ENCODE results near the gene GNAT1. TPM values are rescaled to one million over a fixed set of nuclear protein-coding genes. Genes with fewer than 3 reads are reported as not detected.

Gene GNAT1
- total and polyA plus RNA-seq, 8 donors = not detected

DNA sequence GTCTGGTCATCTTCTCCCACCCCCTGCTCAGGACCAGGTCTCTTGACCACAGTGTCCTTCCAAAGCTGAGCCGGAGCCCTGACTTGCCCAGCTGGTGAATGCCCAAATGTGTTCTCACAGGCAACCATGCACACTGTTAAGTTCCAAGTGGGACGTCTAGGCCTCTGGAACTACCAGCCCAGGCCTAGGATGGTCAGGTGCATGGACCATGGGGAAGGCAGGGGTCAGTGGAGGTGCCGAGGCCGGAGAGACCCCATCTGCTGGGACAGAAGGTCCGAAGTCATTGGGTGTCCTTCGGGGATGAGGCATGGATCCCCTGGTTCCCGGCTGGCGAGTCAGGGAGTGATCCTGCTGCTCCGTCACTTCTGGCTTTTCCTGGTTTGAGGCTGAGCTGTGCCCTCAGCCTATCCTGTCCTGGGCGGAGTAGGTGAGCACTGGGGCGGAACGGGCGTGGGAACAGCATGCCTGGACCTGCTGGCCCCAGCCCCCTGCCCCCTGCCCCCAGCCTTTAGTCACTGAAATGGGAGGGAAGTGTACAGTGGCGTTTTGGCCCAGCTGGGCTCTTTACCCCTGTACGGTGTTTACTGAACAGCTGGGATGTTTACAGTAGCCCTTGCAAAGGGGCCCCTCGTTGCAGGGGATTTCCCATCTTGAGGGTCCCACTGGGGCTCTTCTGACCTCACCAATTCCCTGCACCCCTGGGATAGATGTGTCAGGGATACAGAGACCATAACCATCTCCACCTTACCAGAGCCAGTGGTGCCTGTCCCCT is 24.2 kb upstream of the GNAT1 start:
- Histone ChIP-seq H3K27me3 (no peaks in the 10 kb centered on the region), H3K4me1 (peaks cover 91 to 99% (median 97%) of the 10 kb centered on the region in 4 donors), H3K36me3 (no peaks in the 10 kb centered on the region), H3K27ac (peak overlapping the region; percentile 56 to 90 (median 85)), H3K4me3 (no peak overlapping the region), H3K9me3 (no peaks in the 10 kb centered on the region)
- 36 to 64% (median 44%) methylated on average over 16 of the region's 16 CpGs for WGBS, 5 donors
- TF ChIP-seq POLR2AphosphoS5 (IDR thresholded peaks at IDR 0.05) = no peak
- TF ChIP-seq, protein P1, sequence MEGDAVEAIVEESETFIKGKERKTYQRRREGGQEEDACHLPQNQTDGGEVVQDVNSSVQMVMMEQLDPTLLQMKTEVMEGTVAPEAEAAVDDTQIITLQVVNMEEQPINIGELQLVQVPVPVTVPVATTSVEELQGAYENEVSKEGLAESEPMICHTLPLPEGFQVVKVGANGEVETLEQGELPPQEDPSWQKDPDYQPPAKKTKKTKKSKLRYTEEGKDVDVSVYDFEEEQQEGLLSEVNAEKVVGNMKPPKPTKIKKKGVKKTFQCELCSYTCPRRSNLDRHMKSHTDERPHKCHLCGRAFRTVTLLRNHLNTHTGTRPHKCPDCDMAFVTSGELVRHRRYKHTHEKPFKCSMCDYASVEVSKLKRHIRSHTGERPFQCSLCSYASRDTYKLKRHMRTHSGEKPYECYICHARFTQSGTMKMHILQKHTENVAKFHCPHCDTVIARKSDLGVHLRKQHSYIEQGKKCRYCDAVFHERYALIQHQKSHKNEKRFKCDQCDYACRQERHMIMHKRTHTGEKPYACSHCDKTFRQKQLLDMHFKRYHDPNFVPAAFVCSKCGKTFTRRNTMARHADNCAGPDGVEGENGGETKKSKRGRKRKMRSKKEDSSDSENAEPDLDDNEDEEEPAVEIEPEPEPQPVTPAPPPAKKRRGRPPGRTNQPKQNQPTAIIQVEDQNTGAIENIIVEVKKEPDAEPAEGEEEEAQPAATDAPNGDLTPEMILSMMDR (IDR thresholded peaks at IDR 0.05) = no peak
- no peak for TF ChIP-seq POLR2A (IDR thresholded peaks at IDR 0.05)
- TF ChIP-seq EP300 (IDR thresholded peaks at IDR 0.05) = no peak
- intact Hi-C loops (cut with DNase I; ENCODE audit: low total_unique reads) = no loop called here
- peak; percentile 48 to 71 for DNase-seq

DNA sequence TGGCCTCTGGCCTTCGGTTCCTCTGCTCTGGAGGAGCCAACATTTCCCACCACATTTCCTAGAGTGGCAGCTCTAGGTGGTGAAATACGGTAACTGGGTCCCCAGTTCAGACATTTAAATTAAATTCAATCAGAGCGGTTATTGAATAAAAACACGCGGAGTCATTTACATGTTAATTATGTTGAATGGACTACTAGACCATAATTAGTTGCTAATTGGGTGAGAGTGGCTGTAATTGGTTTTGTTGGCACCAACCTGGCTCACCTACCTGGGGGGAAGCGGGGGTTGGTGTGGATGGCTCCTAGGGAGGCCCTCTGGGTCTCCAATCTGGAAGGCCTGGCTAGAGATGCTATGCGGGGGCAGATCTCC is 23.6 kb upstream of the GNAT1 start:
- H3K4me1 ChIP-seq = peaks cover 91 to 99% (median 97%) of the 10 kb centered on the region in 4 donors
- no peaks in the 10 kb centered on the region for H3K36me3 ChIP-seq

DNA sequence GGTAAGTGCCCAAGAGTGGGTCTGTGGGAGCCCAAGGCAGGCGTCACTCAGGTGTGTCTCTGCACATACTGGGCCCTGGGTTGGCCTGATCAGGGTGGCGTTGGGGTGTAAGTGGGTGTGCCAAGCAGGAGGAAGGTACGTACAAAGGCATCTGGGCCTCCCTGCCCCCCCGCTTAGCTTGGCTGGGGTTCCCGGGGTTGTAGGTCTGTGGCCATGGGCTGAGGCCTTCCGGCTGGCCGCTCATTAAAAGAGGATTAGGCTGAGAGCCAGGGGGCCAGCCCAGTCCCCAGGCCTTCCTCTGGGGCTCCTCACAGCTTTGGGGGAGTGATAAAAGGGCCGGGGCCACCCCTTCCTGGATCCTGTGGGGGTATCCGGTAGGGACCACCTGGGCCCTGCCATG is 23.0 kb upstream of the GNAT1 start:
- Histone ChIP-seq H3K27ac (peak overlapping the region; percentile 15 to 90 (median 85)), H3K4me1 (peaks cover 86 to 99% (median 96%) of the 10 kb centered on the region in 4 donors), H3K27me3 (no peaks in the 10 kb centered on the region), H3K9me3 (no peaks in the 10 kb centered on the region), H3K4me3 (no peak overlapping the region), H3K36me3 (no peaks in the 10 kb centered on the region)
- intact Hi-C loops (cut with DNase I; ENCODE audit: low total_unique reads) = no loop called here
- no peak for TF ChIP-seq EP300 (IDR thresholded peaks at IDR 0.05)
- no peak for TF ChIP-seq POLR2AphosphoS5 (IDR thresholded peaks at IDR 0.05)
- TF ChIP-seq, protein P1 (IDR thresholded peaks at IDR 0.05) = no peak
- no peak for TF ChIP-seq POLR2A (IDR thresholded peaks at IDR 0.05)
- DNase-seq = peak in 1 of 2 donors; percentile 61
- 30 to 49% (median 36%) methylated on average over 8 to 9 of the region's 9 CpGs for WGBS, 5 donors

More for the DNA sequence above, 23.6 kb upstream of the GNAT1 start:
- TF ChIP-seq POLR2A (IDR thresholded peaks at IDR 0.05) = no peak
- TF ChIP-seq, protein P1 (IDR thresholded peaks at IDR 0.05) = no peak
- no peak for TF ChIP-seq EP300 (IDR thresholded peaks at IDR 0.05)
- no peak for TF ChIP-seq POLR2AphosphoS5 (IDR thresholded peaks at IDR 0.05)
- WGBS, 5 donors = 82 to 93% (median 89%) methylated on average over 7 of the region's 7 CpGs
- no peak overlapping the region for H3K4me3 ChIP-seq
- H3K27me3 ChIP-seq = no peaks in the 10 kb centered on the region
- intact Hi-C loops (cut with DNase I; ENCODE audit: low total_unique reads) = no loop called here
- DNase-seq = no peak
- H3K27ac ChIP-seq = peak overlapping the region; percentile 56 to 90 (median 85)
- H3K9me3 ChIP-seq = no peaks in the 10 kb centered on the region

DNA sequence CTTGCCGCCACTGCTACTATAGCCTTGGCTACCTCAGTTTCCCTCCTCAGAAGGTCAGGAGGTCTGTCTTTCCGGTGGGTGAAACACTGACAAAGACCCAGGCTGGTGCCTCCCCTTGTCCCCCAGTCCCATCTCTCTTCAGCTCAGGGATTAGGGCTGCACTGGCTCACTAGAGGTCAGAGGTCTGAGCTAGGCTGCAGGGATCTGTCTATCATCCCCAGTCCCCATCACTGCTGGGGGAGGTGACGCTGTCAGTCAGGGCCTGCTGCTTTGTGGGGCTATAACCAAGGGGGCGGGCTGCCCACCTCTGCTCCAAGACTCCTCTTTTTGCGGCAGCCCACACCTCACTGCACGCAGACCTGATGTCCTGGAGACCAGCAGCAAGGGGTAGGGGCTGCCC is 22.6 kb upstream of the GNAT1 start:
- Histone ChIP-seq H3K4me1 (peaks cover 82 to 99% (median 95%) of the 10 kb centered on the region in 4 donors), H3K27ac (peak overlapping the region; percentile 15 to 90 (median 85)), H3K36me3 (peaks cover 0 to 3% (median 1%) of the 10 kb centered on the region in 4 donors), H3K9me3 (no peaks in the 10 kb centered on the region), H3K4me3 (peak overlapping the region in 1 of 4 donors; percentile 3), H3K27me3 (no peaks in the 10 kb centered on the region)
- WGBS, 5 donors = 86 to 93% (median 87%) methylated on average over 4 to 6 of the region's 6 CpGs
- intact Hi-C loops (cut with DNase I; ENCODE audit: low total_unique reads) = no loop called here
- DNase-seq = no peak
- TF ChIP-seq, protein P1 (IDR thresholded peaks at IDR 0.05) = no peak
- TF ChIP-seq POLR2AphosphoS5 (IDR thresholded peaks at IDR 0.05) (no peak), POLR2A (IDR thresholded peaks at IDR 0.05) (no peak), EP300 (IDR thresholded peaks at IDR 0.05) (no peak)
